Effector CD8-positive, alpha-beta T cell (primary cell): ENCODE measurements around the gene MOB4.
A peak's percentile ranks its signal among the peaks of the same experiment; 100 is the strongest.

Experiments
- DNase-seq: peaks from one replicate; lab custom pipeline; 2025; lab: John Stamatoyannopoulos, UW

MOB4 gene

GRCh38 chr2:197591339-197592072, 75.6 kb downstream of the MOB4 start:
- no peak for DNase-seq

DNA sequence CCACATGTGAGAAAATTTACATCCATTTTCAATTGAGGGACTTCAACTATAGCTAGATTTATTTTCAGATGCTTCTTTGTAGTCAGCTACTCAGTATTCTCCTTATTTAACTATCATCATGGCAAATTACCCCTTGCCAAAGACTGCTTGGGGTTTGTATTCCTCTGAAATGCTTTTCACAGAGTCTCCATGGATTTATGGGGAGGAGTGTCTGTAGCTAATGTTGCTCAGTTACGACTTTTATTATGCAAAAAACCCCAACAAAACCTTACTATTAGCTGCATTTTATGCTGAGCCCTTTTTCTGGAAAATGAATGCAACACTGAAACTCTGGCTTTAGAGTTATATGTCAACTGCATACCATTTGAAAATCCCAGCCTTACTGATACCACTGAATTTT, 80.9 kb downstream of the MOB4 start:
- no peak for DNase-seq

DNA sequence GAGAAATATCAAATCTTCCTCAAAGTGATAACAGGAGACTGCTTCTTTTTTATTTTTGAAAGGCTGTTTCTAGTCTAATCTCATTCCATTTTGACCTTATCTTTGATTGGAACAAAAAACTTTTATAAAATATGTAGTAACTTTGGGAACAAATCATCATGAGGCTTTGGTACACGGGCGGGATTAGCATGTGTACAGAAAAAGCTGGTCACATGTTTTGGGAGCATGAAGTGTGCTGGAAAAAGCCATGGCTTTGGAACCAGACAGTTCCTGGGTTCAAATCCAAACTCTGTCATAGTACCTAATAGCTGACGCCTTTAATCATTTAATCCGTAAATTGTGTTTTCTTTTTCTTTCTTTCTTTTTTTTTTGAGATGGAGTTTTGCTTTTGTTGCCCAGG, 81.3 kb downstream of the MOB4 start:
- DNase-seq = no peak

DNA sequence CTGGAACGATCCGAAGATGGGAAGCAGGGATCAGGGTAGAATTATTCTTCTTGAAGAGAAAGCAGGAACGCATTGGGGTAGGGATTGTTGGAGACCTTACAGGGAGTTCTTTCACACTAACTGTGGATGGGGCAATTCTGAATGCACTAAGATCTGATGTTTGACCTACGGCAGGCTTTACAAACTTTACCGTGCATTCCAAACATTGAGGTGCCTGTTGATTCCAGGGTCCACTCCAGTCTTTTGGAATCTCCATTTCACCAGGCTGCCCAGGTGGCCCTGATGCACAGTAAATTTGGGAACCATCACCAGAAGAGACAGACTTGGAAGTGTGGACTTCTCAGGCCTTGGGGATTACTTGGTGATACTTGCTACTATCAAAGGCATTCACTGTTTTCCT, 82.6 kb downstream of the MOB4 start:
- no peak for DNase-seq

DNA sequence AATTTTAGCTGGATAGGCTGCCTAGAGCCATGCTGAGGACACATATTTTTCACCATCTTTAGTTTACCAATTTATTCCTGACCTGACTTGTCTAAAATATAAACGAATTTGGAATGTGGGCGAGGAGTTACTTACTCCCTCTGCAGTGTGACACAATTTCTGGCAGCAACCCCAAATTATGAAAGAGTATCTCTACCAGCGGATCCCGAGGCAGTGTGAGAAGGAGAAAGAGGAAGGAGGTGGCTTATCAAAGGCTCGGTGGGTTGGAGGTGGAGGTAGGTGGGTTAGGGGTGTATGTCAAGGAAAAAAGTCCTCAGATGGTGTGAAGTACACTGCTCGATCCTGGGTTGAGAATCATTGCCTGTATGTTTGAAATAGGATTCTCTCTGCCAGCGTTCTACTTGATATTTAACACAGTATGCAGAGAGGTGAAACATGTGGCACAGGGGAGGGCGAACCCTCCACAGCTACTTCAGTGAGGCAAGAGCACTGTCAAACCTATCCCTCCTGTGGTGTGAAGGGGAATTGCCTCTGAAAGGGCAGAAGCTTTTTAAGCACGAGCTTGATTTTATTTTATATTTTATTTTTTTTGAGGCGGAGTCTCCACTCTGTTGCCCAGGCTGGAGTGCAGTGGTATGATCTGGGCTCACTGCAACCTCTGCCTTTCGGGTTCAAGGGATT, 83.6 kb downstream of the MOB4 start:
- peak; percentile 14 for DNase-seq

DNA sequence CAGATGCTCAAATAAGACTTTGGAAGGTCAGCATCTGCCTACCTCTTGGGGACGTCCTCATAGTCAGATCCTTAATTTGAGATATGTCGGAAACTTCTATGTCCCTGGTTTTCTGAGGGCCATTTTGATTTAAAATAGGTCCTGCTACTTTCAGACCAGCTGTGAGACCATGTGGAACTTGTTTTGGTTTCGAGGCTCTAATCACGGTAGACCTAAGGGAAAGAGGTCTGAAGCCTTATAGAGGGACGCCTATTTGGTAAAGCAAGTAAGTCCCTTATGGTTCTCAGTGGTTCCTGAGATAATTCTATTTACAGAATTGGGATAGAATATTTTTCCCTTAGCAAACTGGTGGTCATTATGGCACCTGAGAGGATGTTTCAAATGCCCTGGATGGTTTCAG, 84.4 kb downstream of the MOB4 start:
- no peak for DNase-seq

DNA sequence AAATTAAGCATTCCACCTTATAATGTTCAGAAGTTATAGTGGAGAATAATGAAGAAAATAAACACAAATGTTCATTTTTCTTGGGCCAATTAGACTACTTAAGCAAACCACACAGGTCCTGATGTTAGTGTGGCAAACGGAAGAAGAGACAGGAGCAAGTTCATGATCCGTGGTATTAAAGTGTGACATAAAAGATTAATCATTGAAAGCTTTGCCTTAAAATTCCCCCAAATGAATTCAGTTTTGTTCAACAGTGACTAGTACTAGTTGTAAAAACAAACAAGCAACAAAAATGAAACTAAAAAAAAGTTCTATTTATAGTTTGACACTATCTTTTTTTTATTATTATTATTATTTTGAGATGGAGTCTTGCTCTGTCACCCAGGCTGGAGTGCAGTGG, 85.9 kb downstream of the MOB4 start:
- no peak for DNase-seq
